IPS DF 6.9 (cell line): ENCODE data around the gene CRHBP.

Source experiments
- DNase-seq: peaks from one replicate; pipeline ENCODE4 v3.0.0-alpha.2; 2013; ENCODE audit warnings: low read depth, low spot score
- H3K27ac ChIP-seq: one replicate; pipeline ENCODE4 v1.5.1; 2013; ENCODE audit warnings: low read length, control low read depth
- H3K27me3 ChIP-seq: 2 replicates; pipeline ENCODE4 v1.6.1; 2013; ENCODE audit warnings: mild to moderate bottlenecking, low read length; ENCODE audit not compliant: control insufficient read depth, insufficient read depth
- H3K36me3 ChIP-seq: 2 replicates; pipeline ENCODE4 v1.6.1; 2013; ENCODE audit warnings: low read length; ENCODE audit not compliant: control insufficient read depth, insufficient read depth
- H3K4me1 ChIP-seq: 2 replicates; pipeline ENCODE4 v1.6.1; 2013; ENCODE audit warnings: low read length; ENCODE audit not compliant: control insufficient read depth, insufficient read depth
- H3K4me3 ChIP-seq: 2 replicates; pipeline ENCODE4 v1.5.1; 2013; ENCODE audit warnings: mild to moderate bottlenecking, low read length
- H3K9me3 ChIP-seq: 2 replicates; pipeline ENCODE4 v1.6.1; 2013; ENCODE audit warnings: low read length, inconsistent platforms; ENCODE audit not compliant: control insufficient read depth, insufficient read depth
- WGBS: extraction: QIAGEN DNeasy Blood & Tissue Kit; methylation state at CpG from one replicate; pipeline ENCODE4 v1.1.7; 2013; ENCODE audit warnings: mixed read lengths, missing lambda C conversion rate; ENCODE audit not compliant: insufficient read length, insufficient coverage; 5-methylcytosine and 5-hydroxymethylcytosine counted together

Gene CRHBP

DNA sequence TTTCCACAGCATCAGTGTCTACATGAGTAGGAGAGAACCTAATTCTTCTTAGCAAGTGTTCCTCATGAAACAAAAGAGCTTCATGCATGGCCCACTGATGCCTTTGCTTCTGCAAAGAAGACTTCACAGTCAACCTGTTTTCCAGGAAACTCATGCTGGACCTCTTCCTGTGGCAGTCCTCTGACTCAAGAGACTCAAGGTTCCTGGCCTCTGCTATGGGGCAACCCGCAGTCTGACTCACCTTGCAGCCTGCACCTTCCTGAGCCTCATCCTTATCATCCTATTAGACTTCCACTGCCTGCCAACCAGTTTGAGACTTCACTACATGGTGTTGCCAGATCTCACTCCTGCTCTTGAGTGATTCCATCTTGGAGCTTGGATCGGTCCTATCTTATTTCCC is 59.8 kb downstream of the CRHBP start:
- DNase-seq: no peak
- H3K4me1 ChIP-seq: no peaks in the 10 kb centered on the region
- no peaks in the 10 kb centered on the region for H3K27me3 ChIP-seq
- no peak overlapping the region for H3K4me3 ChIP-seq
- H3K9me3 ChIP-seq: no peaks in the 10 kb centered on the region
- H3K27ac ChIP-seq: no peak overlapping the region
- H3K36me3 ChIP-seq: no peaks in the 10 kb centered on the region
- no CpG with 5 or more reads among the region's 2 CpGs for WGBS

GRCh38 chr5:77015938-77016569 is 63.2 kb downstream of the CRHBP start:
- Histone ChIP-seq H3K27me3 (no peaks in the 10 kb centered on the region), H3K4me3 (no peak overlapping the region), H3K27ac (no peak overlapping the region), H3K36me3 (no peaks in the 10 kb centered on the region), H3K9me3 (no peaks in the 10 kb centered on the region), H3K4me1 (no peaks in the 10 kb centered on the region)
- WGBS: no CpG with 5 or more reads among the region's 3 CpGs
- peak; percentile 31 for DNase-seq

GRCh38 chr5:77016962-77017361 is 64.1 kb downstream of the CRHBP start:
- no peak overlapping the region for H3K27ac ChIP-seq
- H3K36me3 ChIP-seq: no peaks in the 10 kb centered on the region
- WGBS: no CpG with 5 or more reads among the region's 1 CpG
- H3K9me3 ChIP-seq: no peaks in the 10 kb centered on the region
- H3K4me1 ChIP-seq: no peaks in the 10 kb centered on the region
- H3K4me3 ChIP-seq: no peak overlapping the region
- H3K27me3 ChIP-seq: no peaks in the 10 kb centered on the region
- DNase-seq: no peak

GRCh38 chr5:77017668-77018067 is 64.8 kb downstream of the CRHBP start:
- Histone ChIP-seq H3K4me3 (no peak overlapping the region), H3K4me1 (no peaks in the 10 kb centered on the region), H3K27ac (no peak overlapping the region), H3K9me3 (no peaks in the 10 kb centered on the region), H3K36me3 (no peaks in the 10 kb centered on the region), H3K27me3 (no peaks in the 10 kb centered on the region)
- no peak for DNase-seq
- no CpG with 5 or more reads among the region's 4 CpGs for WGBS
